A204.1 (cell line): ENCODE results near the gene GSS.

Source experiments
- FAIRE-seq: peaks from 2 replicates; lab custom pipeline; 2012; peaks lifted over from hg19 to GRCh38; lab: Jason Lieb, UNC

GSS gene

DNA sequence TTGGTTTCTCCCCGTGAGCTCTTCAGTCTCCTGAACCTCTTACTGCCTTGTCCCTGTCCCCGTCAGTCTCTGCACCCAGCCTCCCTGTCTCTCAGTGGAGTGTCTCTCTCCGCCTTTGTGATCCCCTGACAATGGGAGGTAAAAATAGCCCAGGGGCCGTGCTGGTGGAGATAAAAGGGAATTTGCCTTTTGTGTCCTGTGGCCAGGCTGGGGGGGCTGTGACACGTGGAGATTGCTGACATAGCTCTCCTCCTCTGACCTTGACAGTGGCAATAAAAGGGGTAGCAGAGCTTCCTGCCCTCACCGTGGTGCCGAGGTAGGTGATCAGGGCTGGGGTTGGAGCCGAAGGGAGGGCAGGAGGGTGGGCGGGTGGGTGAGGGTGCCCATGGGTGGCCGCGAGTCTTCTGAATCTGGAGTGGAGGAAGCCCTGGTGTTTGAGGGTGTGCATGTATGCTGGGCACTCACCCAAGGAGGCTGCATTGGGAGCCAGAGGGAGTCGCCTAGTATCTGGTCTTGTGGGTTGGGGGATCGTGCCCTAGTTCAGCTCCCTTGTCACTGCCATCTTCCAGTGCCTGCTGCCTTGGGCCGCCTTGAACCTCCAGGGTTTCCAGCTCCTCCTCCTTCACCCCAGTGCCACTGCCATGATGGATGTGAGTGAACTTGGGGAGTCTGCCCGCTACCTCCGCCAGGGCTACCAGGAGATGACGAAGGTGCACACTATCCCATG is 21.9 kb upstream of the GSS start:
- FAIRE-seq = no peak

DNA sequence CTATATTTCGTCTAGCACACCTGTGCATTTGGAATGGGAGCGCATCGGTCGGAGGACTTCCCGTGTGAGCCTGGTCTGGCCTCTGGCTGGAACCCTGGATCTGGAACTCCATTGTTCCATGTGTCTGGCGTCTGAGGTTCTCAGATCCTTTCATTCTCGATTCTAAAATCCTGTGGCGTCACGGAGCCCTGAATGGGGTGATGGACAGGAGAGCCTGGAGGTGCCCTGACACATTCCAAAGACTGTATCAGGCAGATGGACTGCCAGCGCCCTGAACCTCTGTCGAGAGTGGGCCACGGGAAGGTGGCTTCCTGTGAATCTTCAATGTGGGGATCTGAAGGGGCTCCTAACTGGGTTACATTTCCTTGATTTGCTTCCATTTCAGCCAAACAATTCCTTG is 20.7 kb upstream of the GSS start:
- FAIRE-seq = no peak

DNA sequence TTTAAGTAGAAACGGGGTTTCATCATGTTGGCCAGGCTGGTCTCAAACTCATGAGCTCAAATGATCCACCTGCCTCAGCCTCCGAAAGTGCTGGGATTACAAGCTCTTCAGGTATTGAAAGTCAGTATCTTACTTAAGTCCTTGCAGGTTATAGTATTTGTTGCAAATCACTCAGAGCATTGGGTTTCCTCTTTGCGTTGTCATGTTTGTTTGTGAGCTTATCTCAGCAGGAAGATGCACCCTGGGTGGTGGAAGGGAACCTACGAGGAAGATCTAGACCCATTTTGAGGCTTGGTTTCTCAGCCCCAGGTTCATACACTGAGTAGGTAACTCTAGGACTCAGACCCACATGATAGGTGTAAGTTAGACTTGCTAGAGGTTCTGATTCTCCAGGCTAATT is 18.6 kb upstream of the GSS start:
- FAIRE-seq = no peak

DNA sequence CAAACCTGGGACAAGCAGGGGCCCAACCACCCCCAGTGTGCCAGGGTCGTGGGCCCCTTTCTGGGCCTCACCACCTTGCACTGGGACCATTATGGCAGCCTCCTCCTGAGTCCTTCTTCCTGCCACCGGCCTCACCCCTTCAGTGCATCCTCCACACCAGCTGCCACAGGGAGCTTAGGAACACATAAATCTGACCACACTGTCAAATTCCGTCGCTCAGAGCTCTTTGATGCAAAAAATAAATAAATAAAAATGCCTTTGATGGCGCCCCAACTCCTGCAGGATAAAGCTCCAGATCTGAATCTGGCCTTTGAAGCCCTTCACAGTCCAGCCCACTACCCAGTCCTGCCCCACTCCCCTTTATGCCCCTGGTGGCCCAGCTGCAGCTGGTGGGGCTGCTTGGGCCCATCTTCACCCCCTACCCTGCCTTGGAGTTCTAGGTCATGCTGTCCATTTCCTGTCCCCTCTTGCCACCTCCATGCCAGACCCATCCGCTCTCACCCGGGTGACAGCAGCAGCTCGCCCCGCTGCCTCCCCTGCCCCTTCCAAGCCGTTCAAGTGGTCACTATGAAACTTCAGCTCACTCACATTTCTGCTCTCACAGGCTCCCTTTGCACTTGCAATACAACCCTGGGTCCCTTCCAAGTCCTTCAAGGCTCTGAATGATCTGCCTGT is 16.1 kb upstream of the GSS start:
- FAIRE-seq = no peak

DNA sequence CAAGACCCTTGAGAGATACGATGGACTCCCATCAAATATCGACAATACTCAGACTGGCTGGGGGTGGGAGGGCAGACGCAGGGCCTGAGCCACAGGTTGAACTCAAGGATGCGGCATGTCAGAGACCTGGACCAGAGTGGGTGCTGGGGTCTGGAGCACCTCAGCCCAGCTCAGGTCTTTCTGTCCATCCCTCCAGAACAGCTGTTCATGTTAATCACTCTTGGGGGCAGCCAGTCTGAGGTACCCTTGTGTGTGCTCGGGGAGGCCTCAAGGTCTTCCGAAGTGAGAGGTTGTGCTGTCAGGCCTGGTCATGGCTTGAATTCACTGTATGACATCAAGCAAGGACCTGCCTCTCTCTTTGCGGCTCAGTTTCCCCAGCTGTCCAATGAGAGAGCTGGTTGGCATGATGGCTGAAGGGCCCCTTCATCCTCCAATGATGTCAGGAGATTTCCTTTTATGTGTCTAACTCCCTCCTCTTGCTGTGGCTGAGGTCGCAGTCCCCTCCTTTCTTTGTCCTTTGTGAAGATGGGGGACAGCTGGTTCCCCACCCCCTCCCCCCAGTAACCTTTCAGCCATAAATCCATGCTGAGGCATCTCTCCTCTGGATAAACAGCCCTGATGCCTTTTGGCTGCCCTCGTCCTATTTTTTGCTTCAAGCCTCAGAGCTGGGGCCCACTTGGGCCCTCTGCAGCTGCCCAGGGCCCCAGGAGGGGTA is 15.4 kb upstream of the GSS start:
- FAIRE-seq = no peak

DNA sequence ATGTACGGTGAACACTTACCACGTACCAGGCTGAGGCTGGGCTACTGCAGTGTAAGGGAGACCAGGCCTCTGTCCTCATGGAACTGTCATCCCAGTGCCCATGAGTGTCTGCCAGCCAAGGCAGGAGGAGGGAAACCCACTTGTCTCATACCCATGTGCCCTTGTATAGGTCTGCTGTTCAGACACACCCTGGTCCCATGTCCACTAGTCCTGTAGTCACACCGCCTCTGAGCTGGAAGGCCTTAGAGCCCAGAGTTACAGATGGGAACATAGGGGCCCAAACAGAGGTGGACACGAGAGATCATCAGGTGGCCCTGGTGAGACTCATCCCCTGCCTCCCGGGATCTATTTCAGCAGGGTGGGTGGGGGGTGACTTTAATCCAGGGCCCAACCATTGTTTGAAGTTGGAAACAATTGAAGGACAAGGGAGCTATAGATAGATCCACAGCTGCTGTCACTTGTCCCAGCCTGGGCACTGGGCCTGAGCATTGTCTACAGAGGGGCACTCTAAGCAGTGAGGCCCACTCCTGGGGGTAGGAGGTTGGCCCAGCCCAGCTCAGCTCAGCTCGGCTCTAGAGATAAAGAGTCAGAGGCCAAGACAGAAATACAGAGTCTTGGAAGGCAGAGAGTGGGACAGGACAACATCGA is 14.7 kb upstream of the GSS start:
- FAIRE-seq = no peak

DNA sequence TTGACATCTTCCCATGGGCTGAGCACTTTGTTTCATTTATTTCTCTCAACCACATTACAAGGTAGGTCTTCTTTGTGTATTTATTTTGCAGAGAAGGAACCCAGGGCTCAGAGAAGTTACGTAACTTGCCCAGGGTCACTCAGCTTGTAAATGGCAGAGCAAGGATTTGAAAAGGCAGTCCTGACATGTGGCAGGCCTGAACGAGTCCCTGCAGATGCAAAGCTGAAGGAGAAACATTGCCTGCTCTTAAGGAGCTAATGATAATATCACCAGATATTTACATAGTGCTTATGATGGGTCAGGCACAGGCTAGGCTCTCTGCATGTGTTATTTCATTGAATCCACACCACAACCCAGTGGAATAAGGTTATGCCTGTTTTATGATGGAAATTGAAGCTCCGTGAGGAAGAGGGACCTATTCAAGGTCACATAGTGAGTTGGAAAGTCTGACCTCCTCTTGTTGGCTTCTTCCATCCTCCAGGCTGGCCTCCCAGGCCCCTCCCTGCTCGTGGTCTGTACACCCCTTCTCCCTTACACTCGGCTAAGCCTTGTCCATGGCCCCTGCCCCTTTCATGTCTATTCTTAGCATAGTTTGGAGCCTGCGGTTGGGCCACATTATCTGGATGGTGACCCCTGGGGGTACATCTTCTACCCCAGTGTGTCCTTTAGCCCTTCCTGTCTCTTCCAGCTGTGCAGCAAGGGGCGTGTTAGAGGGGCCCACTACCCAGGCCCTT is 12.6 kb upstream of the GSS start:
- no peak for FAIRE-seq

DNA sequence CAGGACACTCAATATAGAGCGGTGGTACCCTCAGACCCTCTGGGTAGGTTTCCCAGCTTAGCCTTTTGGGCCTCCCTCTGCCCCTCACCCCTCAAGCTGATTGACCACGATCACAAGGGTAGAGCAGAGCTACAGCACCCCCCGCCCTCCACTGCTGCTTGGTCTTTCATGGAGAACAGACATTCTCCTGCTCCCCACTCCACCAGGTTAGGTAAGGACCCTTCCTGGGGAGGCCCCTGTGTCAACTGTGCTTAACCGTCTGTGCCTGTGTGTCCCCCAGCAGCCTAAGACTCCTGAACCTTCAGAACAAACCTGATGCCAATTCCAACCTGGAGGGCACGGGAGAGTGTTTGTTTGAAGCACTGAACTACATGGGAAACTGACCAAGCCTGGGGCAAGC is 11.8 kb upstream of the GSS start:
- no peak for FAIRE-seq

DNA sequence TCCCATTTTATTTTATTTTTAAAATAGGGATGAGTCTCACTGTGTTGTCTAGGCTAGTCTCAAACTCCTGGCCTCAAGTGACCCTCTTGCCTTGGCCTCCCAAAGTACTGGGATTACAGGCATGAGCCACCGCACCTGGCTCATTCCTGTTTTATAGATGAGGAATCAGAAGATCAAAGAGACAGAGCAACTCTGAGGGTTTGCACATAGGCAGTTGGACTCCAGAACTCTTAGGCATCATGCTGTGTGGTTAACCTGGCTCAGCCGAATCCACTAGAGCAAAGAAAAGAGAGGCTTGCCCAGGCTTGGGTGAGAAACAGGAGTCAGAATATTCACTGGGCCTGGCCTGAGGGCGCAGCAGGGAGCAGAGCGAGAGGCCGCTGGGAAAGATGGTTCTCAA is 9.4 kb upstream of the GSS start:
- FAIRE-seq = no peak

DNA sequence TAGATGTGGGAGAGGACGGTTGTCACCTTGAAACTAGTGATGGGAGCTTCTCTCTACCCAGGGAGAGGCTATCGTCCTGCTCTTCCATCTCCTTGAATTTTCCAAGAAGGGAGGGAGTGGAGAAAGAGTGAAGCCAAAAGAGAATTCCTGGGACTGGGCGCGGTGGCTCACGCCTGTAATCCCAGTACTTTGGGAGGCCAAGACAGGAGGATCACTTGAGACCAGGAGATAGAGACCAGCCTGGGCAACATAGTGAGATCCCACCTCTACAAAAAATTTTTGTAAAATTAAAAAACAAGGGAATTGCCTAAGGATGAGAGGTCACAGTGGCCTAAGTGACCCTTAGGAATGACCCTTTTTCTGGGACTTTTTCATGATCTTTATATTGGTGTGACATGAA is 8.9 kb upstream of the GSS start:
- FAIRE-seq = no peak

DNA sequence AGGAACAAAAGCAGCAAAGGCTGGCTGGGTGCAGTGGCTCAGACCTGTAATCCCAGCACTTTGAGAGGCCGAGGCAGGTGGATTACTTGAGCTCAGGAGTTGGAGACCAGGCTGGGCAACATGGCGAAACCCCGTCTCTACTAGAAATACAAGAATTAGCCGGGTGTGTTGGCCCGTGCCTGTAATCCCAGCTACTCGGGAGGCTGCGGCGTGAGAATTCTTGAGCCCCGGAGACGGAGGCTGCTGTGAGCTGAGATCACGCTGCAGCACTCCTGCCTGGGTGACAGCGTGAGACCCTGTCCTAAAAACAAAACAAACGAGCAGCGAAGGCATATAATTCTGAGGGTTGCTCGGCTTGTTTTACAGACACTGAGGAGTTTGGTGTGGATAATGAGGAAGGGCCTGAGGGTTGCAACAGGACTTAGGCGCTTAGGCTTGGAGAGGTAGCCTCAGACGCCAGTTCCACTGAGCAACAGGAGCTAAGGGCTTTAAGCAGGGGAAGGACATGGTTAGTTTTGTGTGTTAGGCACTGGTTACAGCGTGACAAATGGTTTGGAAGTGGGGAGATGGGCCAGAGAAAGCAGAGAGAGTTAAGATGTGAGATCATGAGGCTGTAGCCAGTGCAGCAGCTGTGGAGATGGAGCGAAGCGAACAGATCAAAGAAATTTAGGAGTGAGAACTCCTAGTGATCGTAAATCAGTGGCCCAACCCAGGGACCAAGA is 1.3 kb upstream of the GSS start:
- FAIRE-seq = no peak

DNA sequence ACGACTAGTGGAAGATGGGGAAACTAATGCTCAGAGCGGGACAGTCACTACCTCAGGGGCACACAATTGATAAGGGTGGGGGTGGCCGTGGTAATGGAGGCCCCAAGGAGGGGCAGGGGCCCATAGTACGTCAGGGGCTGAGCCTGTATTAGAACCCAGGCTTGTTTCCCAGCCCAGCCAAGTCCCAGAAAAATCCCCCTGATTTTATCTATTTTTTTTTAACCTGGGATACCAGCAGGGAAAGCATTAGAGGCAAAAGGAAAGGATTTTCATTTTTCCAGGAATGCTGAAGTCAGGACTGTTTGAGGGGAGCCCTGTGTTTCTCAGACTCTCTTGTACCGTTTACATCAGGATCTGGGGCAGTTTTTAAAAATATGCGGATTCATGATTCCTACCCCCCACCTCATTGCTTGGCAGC is 444 bp upstream of the GSS start:
- FAIRE-seq = no peak

DNA sequence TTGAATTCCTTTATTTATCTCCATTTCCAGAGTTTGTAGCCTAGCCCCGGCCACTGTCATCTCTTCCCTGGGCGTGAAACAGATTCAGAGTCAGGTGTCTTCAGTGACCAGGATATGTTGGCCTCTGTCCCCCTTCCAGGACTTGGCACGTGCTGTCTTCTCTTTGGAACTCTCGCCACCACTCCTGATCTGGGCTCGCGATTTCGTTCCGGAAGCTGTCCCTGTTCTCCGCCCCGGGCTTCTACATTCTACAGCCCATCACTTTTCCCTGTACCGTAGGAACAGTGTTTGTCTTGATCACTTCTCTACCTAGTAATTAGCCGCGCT is 739 bp downstream of the GSS start:
- FAIRE-seq = no peak

DNA sequence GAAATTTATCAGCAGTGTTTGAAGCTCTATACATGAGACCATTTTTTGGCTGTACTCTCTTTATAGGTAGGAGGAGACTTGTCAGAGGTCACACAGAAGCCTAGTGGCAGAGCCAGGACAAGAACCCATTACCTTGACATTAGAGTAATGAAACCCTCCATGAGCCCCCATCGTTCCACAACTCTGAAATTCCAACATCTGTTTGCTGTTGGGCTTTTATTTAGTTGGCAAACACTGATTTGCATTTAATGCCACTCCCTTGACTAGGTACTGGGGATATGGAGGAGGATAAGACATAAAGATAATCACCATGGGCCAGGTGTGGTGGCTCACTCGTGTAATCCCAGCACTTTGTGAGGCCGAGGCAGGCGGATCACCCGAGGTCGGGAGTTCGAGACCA is 1.6 kb downstream of the GSS start:
- no peak for FAIRE-seq

DNA sequence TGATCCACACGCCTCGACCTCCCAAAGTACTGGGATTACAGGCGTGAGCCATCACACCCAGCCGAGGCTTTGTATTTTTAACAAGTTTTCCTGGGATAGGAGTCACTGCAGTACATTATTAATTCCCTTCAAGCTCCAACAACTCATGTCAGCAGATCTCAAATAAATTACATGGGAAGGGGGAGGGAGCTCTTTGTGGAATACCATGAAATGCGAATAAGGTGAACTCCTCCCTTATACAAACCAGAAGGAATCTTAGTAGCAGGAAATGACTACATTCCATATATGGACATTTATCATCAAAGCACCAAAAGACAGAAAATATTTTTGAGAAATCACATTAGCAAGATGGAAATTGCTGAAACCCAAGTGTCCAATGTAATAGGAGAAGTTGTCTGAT is 2.9 kb downstream of the GSS start:
- FAIRE-seq = no peak

DNA sequence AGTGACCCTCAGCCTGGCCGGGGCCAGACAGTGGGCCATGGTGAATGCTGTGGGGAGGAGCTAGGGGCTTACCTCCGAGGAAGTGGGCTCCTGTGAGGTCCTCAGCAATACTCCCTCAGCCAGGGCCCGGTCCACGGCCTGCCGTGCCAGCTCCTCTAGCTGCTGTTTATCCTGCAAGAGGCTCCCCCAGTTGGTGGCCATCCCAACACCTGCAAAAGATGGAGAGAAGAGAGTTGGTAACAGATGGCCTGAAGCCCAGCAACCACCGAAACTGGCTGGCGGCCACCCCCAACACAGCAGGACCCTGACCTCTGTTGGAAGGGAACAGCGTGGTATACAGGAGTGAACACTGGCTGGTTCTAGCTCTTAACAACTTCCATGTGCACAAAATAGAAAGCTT is 4.0 kb downstream of the GSS start:
- no peak for FAIRE-seq

DNA sequence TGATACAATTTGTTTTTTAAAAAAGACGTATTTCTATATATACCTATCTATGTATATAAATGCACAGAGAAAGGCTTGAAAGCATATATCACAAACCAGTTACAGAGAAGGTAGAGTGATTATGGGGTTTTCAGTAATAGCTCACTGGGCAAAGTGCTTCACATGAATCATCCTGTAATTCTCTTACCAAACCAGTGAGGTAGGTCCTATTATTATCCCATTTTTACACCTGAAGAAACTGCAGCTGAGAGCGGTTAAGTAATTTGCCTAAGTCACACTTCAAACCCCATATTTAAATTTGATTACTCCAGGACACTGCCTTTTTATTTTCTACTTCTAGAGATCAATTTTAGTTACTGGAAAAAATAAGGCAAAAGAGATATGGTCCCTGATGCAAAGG is 4.4 kb downstream of the GSS start:
- no peak for FAIRE-seq

DNA sequence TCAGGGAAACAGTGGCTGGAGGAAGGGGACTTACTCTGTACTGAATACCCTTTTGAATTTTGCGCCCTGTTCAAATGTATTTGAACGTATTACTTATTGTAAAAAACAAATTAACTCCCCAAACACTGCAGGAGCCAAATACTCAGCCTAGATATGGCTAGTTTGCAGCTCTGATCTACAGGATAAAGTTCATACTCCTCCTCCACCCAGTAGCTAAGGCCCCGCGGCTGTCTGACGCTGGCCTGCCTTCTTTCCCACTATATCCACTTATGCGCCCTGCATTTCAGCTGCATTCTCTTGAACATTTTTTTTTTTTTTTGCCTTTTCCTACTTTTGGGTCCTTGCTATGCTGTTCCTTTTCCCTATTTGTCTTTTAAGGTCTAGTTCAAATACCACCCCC is 6.5 kb downstream of the GSS start:
- FAIRE-seq = no peak

DNA sequence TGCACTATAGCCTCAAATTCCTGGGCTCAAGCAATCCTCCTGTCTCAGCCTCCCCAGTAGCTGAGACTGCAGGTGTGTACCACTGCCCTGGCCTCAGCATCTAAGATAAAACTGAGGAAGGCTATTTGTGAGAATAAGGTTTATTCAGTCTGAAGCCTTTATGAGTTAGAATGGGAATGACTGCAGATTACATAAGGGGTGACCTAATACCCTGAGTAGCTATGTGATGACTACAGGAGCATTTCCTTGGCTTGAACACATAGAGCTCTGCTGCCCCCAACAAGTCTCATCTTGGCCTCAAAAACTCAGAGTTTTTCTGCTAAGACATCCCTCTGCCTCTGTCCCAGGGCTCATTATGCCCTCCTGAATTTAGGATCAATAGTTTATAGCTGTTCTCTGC is 7.6 kb downstream of the GSS start:
- FAIRE-seq = no peak

DNA sequence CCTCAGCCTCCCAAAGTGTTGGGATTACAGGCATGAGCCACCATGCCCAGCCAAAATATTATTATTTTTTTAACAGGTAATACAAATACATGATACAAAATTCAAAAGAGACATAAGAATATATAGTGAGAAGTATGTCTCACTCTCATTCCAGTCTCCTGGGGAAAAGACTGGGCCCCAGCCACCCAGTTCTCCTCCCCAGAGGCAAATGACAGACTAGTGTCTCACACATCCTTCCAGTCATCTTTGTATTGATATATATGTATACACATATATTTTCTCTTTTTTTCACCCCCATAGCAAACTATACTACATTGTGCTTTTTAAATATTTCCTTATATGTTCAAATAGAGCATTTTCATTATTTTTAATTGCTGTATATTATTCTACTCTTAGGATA is 8.3 kb downstream of the GSS start:
- FAIRE-seq = no peak

DNA sequence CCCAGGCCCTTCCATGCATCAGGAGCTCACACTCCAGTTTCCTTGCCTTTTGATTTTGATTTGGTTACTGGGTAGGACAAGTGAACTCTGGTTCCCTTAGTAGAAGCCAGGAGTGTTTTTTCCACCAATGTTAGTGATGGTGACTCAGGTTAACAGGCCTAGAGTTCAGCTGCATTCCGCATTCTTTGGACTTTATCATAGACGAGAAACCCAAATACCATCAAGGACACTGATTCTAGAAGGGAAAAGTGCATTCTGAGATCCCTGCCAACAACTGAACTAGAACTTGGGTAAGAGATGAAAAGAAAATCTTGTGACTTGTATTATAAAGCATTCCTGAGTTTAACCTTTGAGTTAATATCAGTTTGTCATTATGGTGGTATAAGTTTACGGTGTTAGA is 8.9 kb downstream of the GSS start:
- FAIRE-seq = no peak
